ENCODE results near the gene CADPS2. TPM values are rescaled to one million over a fixed set of nuclear protein-coding genes. Genes with fewer than 3 reads are reported as not detected.

The CADPS2 gene
- total RNA-seq, 2 donors from 2014 or later = 31.9 to 63.9 TPM

DNA sequence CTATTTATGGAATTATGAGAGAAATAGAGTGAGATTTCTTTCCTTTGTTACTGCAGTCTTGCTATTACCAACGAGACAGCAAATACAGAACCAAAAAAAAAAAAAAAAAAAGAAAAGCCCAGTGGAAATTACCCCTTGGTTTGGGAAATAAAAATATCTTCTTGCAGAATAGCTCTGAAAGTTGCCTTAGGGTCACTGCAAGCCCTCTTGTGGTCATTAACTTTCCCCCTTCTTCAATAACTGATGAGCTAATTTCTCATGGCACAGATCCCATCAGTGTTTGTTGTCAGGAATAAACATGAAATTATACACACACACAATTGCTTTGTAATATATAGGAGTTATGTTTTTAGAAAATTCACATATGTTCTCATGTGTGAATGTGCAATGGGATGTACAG, 470.8 kb downstream of the CADPS2 start:
- H3K4me3 ChIP-seq = no peak overlapping the region
- intact Hi-C loops (cut with DNase I) = no loop called here
- H3K9me3 ChIP-seq = no peaks in the 10 kb centered on the region
- WGBS, 2 donors = 57 to 65% methylated on average over 1 of the region's 1 CpG
- ATAC-seq = no peak
- no peaks in the 10 kb centered on the region for H3K36me3 ChIP-seq (replicated peaks in 1 of 2; ENCODE audit: insufficient read depth in 1 of 2, low read depth in 2 of 2)
- no peaks in the 10 kb centered on the region for H3K27me3 ChIP-seq
- DNase-seq = no peak
- no peak overlapping the region for H3K27ac ChIP-seq
- TF ChIP-seq POLR2A (IDR thresholded peaks at IDR 0.05) = no peak
- TF ChIP-seq, protein P1, sequence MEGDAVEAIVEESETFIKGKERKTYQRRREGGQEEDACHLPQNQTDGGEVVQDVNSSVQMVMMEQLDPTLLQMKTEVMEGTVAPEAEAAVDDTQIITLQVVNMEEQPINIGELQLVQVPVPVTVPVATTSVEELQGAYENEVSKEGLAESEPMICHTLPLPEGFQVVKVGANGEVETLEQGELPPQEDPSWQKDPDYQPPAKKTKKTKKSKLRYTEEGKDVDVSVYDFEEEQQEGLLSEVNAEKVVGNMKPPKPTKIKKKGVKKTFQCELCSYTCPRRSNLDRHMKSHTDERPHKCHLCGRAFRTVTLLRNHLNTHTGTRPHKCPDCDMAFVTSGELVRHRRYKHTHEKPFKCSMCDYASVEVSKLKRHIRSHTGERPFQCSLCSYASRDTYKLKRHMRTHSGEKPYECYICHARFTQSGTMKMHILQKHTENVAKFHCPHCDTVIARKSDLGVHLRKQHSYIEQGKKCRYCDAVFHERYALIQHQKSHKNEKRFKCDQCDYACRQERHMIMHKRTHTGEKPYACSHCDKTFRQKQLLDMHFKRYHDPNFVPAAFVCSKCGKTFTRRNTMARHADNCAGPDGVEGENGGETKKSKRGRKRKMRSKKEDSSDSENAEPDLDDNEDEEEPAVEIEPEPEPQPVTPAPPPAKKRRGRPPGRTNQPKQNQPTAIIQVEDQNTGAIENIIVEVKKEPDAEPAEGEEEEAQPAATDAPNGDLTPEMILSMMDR (IDR thresholded peaks at IDR 0.05) = no peak
- H3K4me1 ChIP-seq = no peaks in the 10 kb centered on the region

DNA sequence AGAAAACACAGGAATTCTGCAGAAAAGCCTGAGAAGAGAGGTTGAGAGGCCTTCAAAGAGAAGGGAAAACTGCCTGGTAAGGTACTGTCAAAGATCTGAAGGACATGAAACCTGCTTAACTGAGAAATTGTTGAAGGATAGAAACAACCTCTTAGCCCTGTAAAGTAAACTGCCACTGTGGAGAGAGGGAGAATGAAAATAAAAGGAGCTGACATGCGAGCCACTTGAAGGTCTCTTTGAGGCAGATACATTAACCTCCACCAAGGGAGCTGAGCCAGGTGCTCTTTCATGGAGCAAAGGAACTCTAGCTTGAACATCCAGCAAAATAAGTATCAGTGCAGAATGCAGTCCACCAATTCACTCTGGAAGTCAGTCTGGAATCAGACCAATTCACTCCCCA, 472.9 kb downstream of the CADPS2 start:
- H3K9me3 ChIP-seq = no peaks in the 10 kb centered on the region
- WGBS, 2 donors = 79 to 97% methylated on average over 1 of the region's 1 CpG
- no peaks in the 10 kb centered on the region for H3K4me1 ChIP-seq
- no peak overlapping the region for H3K4me3 ChIP-seq
- TF ChIP-seq, protein P1 (IDR thresholded peaks at IDR 0.05) = no peak
- no peak for TF ChIP-seq POLR2A (IDR thresholded peaks at IDR 0.05)
- DNase-seq (no peak), ATAC-seq (no peak)
- H3K36me3 ChIP-seq (replicated peaks in 1 of 2; ENCODE audit: insufficient read depth in 1 of 2, low read depth in 2 of 2) = no peaks in the 10 kb centered on the region
- intact Hi-C loops (cut with DNase I) = no loop called here
- H3K27me3 ChIP-seq = no peaks in the 10 kb centered on the region
- no peak overlapping the region for H3K27ac ChIP-seq

DNA sequence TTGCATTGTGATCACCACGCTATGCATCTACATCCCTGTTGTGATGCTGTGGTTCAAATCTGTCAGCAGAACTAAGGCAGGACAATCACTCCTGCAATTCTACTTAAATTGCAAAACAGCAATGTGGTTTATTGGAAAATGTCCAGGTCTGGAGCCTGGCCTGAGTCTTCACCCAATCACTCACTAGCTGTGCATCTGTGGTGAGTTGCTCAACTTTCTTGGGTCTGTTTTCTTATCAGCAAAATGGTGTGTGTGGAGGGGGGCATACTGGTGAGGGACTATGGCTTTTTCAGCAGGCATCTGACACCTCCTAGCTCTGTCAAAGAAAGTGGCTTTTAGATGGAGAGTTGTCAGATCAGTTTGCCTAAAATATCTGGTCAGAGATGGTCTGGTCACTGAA, 473.4 kb downstream of the CADPS2 start:
- no peak overlapping the region for H3K4me3 ChIP-seq
- H3K4me1 ChIP-seq = no peaks in the 10 kb centered on the region
- 72 to 100% methylated on average over 1 of the region's 1 CpG for WGBS, 2 donors
- DNase-seq (peak; percentile 14 to 35 (median 26)), ATAC-seq (peak; percentile 47)
- H3K36me3 ChIP-seq (replicated peaks in 1 of 2; ENCODE audit: insufficient read depth in 1 of 2, low read depth in 2 of 2) = no peaks in the 10 kb centered on the region
- H3K9me3 ChIP-seq = no peaks in the 10 kb centered on the region
- H3K27me3 ChIP-seq = no peaks in the 10 kb centered on the region
- TF ChIP-seq, protein P1 (IDR thresholded peaks at IDR 0.05) = no peak
- TF ChIP-seq POLR2A (IDR thresholded peaks at IDR 0.05) = no peak
- H3K27ac ChIP-seq = no peak overlapping the region
- intact Hi-C loops (cut with DNase I) = no loop called here

DNA sequence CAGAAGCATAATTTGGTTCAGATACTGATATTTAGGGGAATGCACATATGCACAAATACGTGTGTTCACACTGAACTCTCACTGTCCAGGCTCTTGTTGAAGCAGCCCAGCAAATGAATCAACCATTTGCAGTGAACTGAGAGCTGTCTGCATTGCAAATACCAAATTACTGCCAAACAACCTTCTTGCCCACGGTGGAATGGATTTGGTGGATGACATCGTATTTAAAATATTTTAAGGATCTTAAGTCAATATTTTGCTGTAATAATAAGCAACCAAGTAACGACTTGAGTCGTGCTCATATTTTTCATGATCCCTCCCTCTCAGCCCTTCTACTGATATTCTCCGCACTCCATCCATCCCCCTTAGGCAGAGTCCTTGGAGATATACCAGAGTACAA, 473.8 kb downstream of the CADPS2 start:
- Histone ChIP-seq H3K4me3 (no peak overlapping the region), H3K4me1 (no peaks in the 10 kb centered on the region), H3K27me3 (no peaks in the 10 kb centered on the region), H3K36me3 (replicated peaks in 1 of 2; ENCODE audit: insufficient read depth in 1 of 2, low read depth in 2 of 2) (no peaks in the 10 kb centered on the region), H3K27ac (no peak overlapping the region), H3K9me3 (no peaks in the 10 kb centered on the region)
- DNase-seq (no peak), ATAC-seq (no peak)
- no peak for TF ChIP-seq POLR2A (IDR thresholded peaks at IDR 0.05)
- TF ChIP-seq, protein P1 (IDR thresholded peaks at IDR 0.05) = no peak
- intact Hi-C loops (cut with DNase I) = no loop called here
- WGBS, 2 donors = 71 to 80% methylated on average over 6 of the region's 6 CpGs

DNA sequence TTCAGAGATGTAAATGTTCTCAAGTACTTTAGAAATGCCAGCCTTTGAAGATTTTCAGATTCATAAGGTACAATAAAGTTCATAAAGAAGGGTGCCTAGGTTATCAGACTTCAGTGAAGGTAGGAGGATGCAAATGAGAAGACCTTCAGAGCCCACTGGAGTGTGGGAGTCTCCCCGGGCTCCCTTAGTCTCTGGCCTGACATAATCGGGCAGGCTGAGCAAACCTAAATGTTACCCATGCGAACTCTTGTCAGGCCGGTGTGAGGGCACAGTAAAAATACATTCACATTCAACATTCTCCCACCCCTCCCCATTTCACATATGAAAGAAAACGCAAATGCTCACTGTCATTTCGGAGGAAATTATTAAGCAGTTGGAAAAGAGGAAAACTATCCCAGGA, 479.1 kb downstream of the CADPS2 start:
- H3K36me3 ChIP-seq (replicated peaks in 1 of 2; ENCODE audit: insufficient read depth in 1 of 2, low read depth in 2 of 2) = no peaks in the 10 kb centered on the region
- no peaks in the 10 kb centered on the region for H3K9me3 ChIP-seq
- no peaks in the 10 kb centered on the region for H3K27me3 ChIP-seq
- DNase-seq (no peak), ATAC-seq (no peak)
- H3K4me1 ChIP-seq = no peaks in the 10 kb centered on the region
- WGBS, 2 donors = 85 to 87% methylated on average over 6 of the region's 6 CpGs
- no peak overlapping the region for H3K4me3 ChIP-seq
- no peak overlapping the region for H3K27ac ChIP-seq
- intact Hi-C loops (cut with DNase I) = no loop called here
- TF ChIP-seq, protein P1 (IDR thresholded peaks at IDR 0.05) = no peak
- TF ChIP-seq POLR2A (IDR thresholded peaks at IDR 0.05) = no peak

Measured in body of pancreas (tissue), 4 donors.